IPS-NIHi11 (cell line): ENCODE data around the gene AGMO.

Experiments
- DNase-seq: peaks from one replicate; pipeline ENCODE4 v3.0.0; 2012; ENCODE audit warnings: mixed read lengths, low spot score

Gene AGMO

DNA sequence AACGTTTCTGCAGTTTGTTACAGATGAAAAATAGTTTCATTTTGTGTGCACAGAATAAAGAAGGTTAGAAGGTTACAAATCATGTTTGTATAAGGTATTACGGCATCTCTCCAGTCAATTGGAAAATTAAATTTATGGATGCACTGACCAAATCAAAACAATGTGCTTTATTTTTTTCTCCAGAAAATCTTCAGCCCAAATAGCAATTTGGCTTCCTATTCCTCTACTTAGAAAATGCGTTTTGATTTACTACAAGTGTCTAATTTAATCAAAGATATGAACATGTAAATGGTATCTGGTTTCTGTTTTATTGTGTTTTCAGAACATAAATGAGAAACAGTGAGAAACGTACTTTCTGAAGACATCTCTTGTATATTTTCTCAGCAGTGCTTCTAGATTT lies 63.4 kb downstream of the AGMO start:
- DNase-seq, result no peak

DNA sequence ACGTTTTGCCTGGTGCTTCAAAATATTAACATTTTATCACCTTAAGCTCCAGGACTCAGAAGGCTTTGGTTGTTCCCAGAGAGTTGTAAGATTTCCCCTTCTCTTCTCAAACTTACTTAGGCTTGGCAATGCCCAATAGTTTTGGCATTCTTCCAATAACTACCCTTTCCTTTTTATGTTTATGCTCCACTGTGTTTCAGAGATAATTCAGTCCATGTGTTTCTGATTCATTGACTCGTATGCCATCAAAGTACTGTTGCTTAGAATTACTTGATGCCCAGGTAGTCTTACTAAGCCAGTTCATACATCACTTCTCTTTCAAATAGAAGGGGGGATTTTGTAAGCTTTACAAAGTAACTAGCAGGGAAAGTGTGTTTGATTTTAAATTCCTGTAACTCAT lies 66.6 kb downstream of the AGMO start:
- no peak for DNase-seq

DNA sequence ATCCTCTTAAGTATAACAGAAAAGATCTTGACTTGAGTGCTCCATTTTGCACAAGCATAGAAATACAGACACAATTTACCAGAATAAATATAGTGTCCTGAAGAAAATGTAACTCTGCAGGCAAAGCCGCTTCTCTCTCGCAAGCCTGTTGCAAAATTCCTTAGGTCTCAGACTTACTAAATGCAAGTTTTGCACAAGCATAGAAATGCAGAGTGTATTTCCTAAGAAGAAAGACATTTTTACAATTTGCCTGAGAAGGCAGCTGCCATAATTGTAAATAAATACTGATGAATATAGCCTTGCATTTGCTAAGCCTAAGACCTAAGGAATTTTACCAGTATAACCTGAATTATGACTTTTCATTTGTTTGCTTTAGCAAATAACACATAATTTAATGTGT lies 67.1 kb downstream of the AGMO start:
- no peak for DNase-seq

DNA sequence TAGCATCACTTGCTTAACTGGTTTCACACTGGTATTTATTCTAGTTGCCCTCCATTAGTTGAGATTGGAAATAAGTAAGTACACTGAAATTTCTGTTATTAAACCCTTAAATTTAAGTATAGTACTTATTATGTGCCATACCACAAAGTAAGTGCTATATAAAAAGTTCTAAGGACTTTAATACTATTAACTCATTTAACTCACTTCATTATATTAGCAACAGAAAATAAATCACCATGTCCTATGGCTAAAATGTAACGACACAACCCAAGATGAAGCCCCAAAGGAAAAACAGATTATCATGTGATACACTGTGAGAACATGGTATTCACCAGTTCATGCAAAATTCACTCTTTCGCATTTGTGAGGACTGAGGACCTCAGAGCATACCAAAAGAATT lies 70.5 kb downstream of the AGMO start:
- no peak for DNase-seq

DNA sequence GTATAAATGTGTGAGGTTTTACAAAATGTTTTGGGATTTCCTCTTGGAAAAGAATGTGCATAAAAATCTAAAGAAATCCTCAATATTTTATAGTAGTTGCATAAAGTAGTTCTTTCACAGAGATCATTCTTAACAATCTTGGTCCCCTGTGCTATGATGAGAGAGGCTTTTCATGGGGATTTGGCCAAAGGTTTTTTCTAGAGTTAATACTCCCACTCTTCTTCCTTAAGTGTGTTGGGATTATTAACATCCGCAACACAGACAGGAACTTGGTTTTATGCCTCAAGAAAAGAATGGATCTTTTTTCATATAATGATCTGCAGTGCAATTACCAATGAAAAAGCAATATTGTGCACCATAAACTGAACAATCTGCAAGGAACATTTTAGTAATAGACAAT lies 71.5 kb downstream of the AGMO start:
- no peak for DNase-seq

DNA sequence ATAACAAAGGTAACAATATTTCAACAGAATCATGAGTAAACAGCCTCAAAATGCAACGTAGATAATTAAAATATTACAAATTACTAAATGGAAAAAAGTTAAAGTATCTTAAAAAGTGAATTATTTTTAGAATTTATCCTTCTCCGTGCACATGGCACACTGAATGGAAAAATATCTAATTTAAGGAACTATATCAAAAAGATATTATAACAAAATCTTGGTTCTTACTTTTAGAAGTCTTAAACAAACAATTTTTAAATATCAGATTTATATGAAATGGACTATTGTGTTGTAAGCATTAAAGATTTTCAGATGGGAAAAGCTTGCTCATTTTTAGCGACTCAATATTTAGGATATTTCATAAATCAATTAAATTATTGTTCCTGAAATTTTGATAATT lies 72.0 kb downstream of the AGMO start:
- no peak for DNase-seq

DNA sequence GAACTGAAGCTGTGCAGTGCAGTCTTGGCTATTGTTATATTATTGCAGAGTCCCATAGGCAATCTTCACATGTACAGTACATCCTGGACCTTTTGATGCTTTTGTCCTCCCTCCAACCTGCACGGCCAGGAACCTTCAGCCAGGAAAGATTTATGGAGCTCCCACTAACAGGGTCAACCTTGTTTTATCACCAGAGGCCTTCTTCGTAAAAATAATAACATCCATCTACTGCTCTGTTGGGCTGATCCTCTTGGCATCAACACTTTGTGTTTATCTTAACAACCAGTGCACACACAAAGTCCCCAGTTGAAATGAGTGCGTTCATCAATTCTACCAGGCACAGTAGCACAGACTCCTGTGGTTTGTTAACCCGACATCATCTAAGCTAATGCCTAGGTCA lies 72.4 kb downstream of the AGMO start:
- DNase-seq, result no peak

DNA sequence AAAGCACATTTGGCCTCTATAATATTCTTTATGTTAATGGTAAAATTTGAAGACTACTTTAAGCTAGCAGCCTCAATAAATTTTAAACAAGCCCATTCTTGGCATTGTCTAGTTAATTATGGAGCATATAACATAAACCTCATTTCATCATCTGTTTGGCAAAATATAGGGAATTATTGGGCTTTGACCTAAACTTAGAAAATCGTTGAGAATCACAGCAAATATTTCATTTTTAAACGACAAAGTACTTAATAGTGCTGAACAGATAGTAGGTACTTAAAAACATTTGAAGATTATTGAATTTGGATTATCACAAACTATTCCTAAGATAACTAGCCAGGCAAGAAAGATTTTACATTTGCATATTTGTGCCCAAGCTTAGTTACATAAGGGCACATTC lies 73.4 kb downstream of the AGMO start:
- no peak for DNase-seq

DNA sequence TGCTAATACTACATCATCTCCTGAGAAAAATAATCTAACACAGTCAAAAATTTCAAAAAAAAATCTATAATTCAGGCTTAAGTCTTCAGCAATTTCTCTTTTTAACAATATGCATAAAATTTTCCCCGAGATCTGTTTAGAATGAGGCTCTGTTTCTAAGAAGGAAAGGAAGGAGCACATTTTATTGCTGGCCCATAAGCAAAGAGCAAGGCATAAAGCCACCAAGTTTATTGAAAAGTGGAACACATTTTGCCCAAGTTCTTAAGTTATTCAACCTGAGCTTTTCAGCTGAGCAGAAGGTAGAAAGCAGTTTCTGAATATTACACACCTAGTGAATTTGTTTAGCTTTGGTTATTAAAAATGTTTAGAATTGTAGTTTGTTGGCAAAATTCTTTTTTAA lies 73.9 kb downstream of the AGMO start:
- no peak for DNase-seq

DNA sequence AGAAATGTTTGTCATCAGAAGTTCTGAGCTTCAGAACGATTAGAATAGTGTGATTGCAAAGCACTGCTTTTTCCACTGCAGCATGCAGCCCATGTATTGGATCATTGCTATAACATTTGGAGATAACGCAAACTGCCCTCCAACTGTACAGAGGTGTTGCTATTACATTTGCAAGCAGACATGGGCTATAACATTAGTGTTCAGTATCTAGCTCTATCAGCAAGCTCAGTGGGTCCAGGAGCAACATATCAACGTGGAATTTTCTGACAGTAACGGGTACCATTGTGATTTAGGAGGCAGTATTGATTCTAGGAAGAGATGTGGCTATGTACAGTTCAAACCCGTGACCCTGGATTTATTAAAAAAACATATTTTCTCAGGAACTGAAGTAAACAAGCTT lies 75.8 kb downstream of the AGMO start:
- no peak for DNase-seq

DNA sequence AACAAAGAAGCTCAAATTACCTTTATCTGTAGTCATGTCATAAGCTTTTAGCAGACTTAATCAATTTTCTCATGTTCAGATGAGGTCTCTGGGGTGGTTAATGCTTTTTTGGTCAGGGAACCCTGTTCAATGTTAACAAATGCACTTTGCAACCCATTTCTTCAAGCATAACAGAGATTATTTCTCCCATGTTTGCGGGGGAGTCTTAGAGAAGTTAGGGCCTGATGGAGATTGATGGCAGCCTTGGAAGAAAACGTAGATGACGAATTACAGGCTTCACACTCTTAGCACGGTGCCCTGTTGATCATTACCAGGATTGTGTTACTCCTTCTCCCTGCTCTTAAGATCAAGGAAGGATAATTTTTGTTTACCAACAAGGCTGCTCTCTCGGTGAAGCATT lies 76.4 kb downstream of the AGMO start:
- DNase-seq, result no peak

DNA sequence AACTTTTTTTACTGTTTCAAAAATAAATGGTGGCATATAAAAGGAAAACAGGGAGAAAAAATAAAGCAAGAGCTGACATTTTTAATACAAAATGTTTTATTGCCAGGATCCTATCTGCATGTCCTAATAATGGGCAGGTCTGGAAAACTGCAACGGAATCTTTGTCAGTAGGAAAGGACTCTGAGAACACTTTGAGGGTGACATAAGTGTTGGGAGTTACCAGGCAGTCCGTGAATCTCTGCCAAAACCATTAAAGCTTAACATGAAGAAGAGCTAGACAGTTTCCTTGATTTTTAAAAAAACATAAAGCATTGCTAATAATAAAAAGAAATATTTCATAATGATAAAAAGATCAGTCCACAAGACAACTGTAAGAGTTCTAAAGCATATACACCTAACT lies 80.7 kb downstream of the AGMO start:
- DNase-seq, result no peak

DNA sequence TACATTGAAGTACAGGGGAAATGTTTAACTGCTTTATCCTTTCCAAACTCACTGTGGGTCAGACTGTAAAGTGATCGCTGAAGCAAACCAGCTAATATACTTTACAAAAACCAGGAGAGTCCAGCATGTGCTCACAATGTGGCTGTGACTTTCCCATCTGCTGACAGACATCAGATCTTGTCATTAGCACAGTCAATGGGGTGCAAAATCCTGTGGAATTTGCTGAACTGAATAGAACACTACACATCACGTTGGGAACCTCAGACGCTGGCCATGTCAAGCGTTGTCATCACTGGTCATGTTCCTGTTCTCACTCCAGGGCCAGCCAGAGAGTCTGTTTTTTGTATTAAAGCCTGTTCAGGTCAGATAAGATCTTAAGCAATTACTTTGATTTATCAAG lies 83.4 kb downstream of the AGMO start:
- no peak for DNase-seq

DNA sequence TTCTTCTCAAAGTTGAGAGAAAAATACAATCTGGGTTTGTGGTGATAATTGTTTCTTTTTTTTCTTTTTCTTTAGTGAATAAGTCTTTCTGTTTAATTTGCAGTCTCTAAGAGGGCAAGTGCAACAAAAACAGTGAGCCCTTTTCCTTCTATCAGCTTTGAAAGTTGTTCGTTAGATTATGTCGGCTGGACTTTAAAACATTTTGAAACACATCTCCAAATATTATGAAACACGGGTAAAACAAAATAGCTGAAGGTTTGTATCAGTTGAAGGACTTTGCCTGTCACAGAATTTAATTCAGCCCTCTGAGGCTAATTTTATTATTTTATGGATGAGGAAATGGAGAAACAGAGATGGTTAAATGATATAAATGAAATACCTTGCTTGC lies 85.3 kb downstream of the AGMO start:
- no peak for DNase-seq

DNA sequence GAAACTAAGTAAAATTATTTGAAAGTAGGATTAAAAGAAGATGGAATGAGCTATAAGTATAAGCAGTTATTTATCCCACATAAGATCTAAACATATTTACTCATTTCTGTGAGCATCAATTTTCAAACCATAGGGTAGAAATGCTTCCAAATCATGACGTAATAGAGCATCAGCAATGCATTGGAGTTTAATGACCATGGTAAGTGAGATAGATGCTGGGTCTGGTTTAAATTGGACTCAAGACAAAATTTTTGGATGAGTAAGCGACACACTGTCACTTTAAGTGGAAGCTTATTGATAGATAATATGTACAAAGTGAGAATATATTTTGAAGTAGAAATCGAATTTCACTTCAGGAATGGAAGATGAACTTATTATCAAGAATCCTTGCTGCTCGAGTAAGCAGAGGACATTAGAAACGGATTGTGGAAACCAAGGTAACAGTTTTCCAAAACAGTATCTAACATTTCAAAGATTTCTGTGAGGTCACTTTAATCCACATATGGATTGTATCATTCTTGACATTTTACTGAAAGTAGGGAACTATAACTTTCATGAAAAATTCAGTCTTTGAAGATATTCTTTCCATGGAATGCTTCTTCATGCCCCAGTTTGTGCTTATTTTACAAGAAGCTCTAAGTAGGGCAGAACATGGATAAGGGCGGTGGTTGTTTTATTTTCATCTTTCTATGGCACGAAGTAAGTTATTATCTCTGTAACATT lies 85.8 kb downstream of the AGMO start:
- no peak for DNase-seq

DNA sequence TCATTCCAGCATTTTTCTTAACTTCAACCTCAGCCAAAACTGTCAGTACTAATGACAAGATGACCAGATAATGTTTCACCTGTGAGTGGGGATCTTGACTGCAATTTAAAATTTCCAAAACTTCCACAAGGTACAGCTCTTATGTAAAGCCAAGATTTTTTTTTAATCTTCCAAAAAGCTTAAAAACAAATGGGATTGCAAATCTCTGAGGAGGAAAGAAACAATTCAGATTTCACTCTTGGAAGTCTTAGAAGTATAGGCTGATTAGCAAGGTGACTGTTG lies 90.2 kb downstream of the AGMO start:
- DNase-seq, result no peak

DNA sequence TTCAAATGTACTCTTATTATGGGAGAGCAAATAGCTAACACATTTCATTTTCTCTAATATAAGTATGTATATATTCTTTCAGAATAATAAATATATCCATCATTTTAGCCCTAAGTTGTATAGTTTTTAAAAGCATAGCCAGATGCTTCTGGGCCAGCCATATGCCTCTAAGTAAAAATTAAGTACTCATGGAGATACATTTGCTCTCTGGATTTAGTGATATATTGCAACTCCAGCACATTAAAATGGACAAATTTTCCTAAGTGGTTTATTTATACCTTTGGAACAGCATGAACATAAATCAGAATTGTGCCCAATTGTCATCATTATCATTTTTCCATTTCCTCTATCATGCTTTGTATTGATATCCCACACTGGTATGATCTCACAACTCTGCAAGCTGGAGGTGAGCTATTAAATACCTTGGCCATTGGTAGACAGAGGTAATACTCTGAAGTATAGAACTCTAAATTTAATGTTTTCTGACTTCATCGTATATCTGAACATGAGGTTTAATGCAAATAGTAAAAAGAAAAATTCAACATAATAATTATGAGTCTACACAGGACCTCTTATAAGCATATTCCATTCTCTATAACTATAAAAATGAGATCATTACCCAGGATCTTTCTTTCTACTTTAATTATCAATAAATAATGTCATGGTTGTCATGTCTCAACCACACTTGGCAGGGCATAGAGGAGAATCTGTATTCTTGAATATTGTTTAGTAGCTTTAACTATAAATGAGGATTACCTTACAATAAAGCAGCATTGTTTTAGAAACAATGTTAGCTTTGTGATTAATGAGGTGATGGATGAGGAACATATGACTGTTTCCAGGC lies 90.8 kb downstream of the AGMO start:
- no peak for DNase-seq

DNA sequence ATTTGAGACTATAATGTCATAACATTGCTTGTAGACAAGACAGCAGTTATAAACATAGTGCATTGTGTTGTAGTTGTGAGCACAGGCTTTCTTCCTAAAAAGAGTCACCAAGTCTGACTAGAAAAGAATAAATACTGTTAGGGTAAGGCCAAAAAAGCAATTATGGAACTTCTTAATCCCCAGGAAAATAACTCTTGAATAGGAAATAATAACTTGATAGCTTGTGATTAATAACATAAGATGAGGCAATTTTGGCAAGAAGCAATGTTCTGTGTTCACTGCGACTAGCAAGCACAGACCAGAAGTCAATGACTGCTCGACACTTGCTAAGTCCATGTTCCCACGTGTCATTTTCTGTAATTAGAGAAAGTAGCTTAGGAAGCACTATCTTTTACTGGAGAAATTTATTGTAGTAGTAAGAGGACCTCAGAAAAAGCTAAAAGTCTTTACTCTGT lies 97.1 kb downstream of the AGMO start:
- DNase-seq, result no peak

DNA sequence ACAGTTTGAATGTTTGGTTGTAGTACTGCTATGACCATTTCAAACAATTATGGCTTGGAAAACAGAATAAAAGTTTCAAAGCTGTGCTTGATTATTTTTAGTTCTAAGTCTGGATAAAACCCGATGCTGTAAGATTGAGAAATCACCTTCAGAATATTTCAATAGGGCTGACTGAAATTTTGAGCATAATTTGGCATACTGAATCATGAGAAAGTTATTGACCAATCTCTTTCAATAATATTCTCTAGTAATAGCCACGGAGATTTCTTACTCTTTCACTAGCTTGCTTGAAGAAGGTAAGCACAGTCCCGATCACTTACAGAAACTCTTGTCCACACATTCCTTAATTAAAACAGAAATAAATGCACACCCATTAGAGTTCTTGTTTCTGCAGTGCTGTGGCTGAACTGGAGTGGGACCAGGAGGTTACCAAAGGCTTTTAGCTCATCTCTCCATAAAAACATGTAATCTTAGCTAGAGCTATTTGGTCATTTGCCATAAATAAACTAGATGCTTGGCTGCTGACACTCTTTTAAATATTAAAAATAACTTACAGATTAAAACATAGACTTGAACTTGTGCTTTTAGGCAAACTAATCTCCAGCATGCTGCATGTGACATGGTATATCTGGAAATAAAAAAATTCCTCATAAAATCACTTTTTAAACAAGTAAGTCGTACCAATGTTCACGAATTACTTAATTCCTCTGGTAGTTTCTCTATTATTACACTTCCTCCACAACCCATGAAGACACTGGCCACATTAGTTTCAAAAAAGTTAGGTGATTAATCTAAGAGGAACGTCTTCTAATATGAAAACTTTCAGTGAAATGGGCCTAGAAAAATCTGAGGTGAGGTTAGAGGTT lies 97.8 kb downstream of the AGMO start:
- DNase-seq, result no peak

DNA sequence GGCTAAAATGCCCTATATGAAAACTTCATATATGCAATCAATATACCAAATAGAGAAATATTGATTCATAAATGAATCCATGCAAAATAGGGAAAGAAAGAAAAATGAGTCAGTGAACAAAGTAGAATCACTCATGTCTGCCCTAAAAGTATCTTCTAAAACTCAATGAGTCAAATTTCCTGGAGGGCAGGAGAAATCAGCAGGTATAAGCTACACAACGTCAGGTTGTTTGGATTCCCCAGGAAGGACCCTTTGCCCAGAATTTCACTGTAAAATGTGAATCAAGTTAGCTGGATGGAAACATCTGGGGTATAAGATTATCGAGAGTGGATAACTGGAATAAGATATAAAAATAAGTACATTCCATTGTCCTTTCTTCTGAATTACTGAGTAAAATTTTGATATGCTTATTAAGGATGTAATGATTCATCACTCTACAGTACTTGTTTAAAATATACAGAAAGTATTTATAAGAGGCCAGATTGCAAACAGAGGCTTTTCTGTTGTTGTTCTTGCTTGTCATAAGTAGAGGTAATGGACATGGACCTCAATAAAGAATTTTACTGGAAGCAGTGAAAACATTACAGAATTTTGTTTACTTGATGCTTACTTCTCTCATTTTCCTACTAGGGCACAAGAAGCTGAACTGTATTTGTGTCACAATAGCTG lies 99.0 kb downstream of the AGMO start:
- DNase-seq, result no peak

DNA sequence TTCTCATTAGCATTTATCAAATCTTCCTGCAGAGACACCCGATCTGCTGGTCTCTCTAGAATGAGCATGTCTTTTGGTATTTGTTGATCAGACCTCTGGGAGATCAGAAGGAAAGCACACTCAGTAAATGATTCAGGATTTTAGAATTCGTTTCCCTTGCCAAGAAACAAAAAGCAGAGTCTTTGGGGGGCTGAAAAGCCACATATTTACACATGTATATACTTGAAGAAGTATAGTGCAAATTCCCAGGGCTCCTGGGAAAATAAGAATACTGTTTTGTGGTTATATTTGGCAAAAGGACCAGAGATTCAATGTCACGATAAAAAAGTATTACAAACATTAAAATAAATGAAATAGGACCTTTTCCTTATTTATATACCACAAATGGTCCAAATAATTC lies 100.2 kb downstream of the AGMO start:
- DNase-seq, result no peak

DNA sequence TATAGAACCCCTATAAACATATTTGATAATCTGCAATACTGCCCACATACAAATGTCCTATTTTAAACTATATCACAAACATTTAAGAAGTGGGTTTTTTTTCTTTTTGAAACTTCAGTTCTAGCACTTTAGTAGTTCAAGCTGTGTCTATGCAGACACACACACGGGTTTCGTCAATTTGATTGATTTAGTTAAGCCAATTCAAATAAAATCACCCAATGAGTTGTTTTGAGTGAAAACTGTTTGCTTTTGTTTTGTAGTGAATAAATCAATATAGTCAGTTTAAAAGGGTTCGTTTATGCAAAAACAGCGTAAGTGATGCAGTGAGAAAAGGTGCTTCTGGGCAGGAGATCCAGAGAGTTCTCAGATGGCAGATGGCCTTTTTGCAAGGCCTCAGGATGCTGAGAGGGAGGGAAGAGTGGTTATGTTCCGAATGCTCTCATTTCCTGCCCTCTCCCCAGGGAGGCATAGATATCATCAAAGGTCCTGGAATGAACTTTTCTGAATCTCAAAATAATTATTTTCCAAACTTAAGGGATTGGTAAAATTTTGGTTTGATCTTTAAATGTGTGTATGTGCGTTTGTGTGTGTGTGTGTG lies 102.7 kb downstream of the AGMO start:
- DNase-seq, result no peak
